Measurements from ENCODE around the gene MEGF6. TPM values are rescaled to one million over a fixed set of nuclear protein-coding genes. Genes with fewer than 3 reads are reported as not detected.
A peak's percentile ranks its signal among the peaks of the same experiment; 100 is the strongest.

MEGF6 gene
- total RNA-seq, 2 donors from 2014 or later: 22.4 to 24.9 TPM

GRCh38 chr1:3469104-3469848, 142.0 kb downstream of the MEGF6 start:
- peaks cover 0 to 3% of the 10 kb centered on the region in 2 donors for H3K36me3 ChIP-seq (replicated peaks in 1 of 2; ENCODE audit: insufficient read depth in 1 of 2, low read depth in 2 of 2)

GRCh38 chr1:3468236-3469103, 142.8 kb downstream of the MEGF6 start:
- intact Hi-C loops (cut with DNase I): no loop called here
- no peaks in the 10 kb centered on the region for H3K27me3 ChIP-seq
- H3K9me3 ChIP-seq: no peaks in the 10 kb centered on the region
- TF ChIP-seq POLR2A (IDR thresholded peaks at IDR 0.05) (no peak), CTCF (IDR thresholded peaks at IDR 0.05) (no peak)
- no peak for ATAC-seq
- no peak overlapping the region for H3K4me3 ChIP-seq
- peak in 2 of 4 donors; percentile 5 to 10 for DNase-seq
- H3K27ac ChIP-seq: no peak overlapping the region
- WGBS, 2 donors: 86 to 98% methylated on average over 10 to 29 of the region's 34 CpGs
- no peaks in the 10 kb centered on the region for H3K36me3 ChIP-seq (replicated peaks in 1 of 2; ENCODE audit: insufficient read depth in 1 of 2, low read depth in 2 of 2)
- H3K4me1 ChIP-seq: no peaks in the 10 kb centered on the region

More at GRCh38 chr1:3469104-3469848, 142.0 kb downstream of the MEGF6 start:
- ATAC-seq: no peak
- Histone ChIP-seq H3K27ac (no peak overlapping the region), H3K9me3 (no peaks in the 10 kb centered on the region), H3K27me3 (no peaks in the 10 kb centered on the region), H3K4me3 (no peak overlapping the region), H3K4me1 (no peaks in the 10 kb centered on the region)
- DNase-seq: no peak
- 93 to 100% methylated on average over 4 to 29 of the region's 31 CpGs for WGBS, 2 donors
- no peak for TF ChIP-seq CTCF (IDR thresholded peaks at IDR 0.05)
- intact Hi-C loops (cut with DNase I): no loop called here

- no peaks in the 10 kb centered on the region for H3K9me3 ChIP-seq
- WGBS, 2 donors: 80 to 91% methylated on average over 4 to 35 of the region's 35 CpGs
- H3K36me3 ChIP-seq (replicated peaks in 1 of 2; ENCODE audit: insufficient read depth in 1 of 2, low read depth in 2 of 2): no peaks in the 10 kb centered on the region
- H3K4me1 ChIP-seq: no peaks in the 10 kb centered on the region
- no peak for DNase-seq
- no peak for TF ChIP-seq CTCF (IDR thresholded peaks at IDR 0.05)
- no peak for TF ChIP-seq POLR2A (IDR thresholded peaks at IDR 0.05)
- no peak overlapping the region for H3K27ac ChIP-seq
- H3K4me3 ChIP-seq: no peak overlapping the region
- intact Hi-C loops (cut with DNase I): no loop called here
- ATAC-seq: no peak
- H3K27me3 ChIP-seq: no peaks in the 10 kb centered on the region
These were observed 143.9 kb downstream of the MEGF6 start for GRCh38 chr1:3467096-3468036.

GRCh38 chr1:3466366-3467075, 144.8 kb downstream of the MEGF6 start:
- Histone ChIP-seq H3K27me3 (no peaks in the 10 kb centered on the region), H3K9me3 (no peaks in the 10 kb centered on the region), H3K27ac (no peak overlapping the region), H3K36me3 (replicated peaks in 1 of 2; ENCODE audit: insufficient read depth in 1 of 2, low read depth in 2 of 2) (no peaks in the 10 kb centered on the region), H3K4me1 (peaks cover 2% of the 10 kb centered on the region), H3K4me3 (no peak overlapping the region)
- no peak for DNase-seq
- 89 to 95% methylated on average over 12 to 16 of the region's 16 CpGs for WGBS, 2 donors
- no peak for TF ChIP-seq CTCF (IDR thresholded peaks at IDR 0.05)
- TF ChIP-seq POLR2A (IDR thresholded peaks at IDR 0.05): no peak
- intact Hi-C loops (cut with DNase I): no loop called here
- ATAC-seq: no peak

Measured in body of pancreas (tissue), 4 donors.